Transverse colon (tissue), 3 donors: ENCODE results near the gene DMD.

Experiments used
- CTCF ChIP-seq, 5 experiments: fragments of 200-600 bp in 3 of 5; fragments of 450-650 bp in 2 of 5; sonication (generic) in 3 of 5; IDR thresholded peaks; 1 replicate in 2 of 5; 2 replicates in 3 of 5; pipeline ENCODE4 v1.5.1; 2016 to 2017; ENCODE audit warnings: antibody characterized with exemption in 5 of 5, inconsistent platforms in 3 of 5, mild to moderate bottlenecking in 2 of 5, moderate library complexity in 1 of 5
- EP300 ChIP-seq: sonication (generic); formaldehyde crosslinking; IDR thresholded peaks from one replicate; pipeline ENCODE4 v1.6.1; 2017; ENCODE audit warnings: antibody characterized with exemption, low read depth
- POLR2A ChIP-seq: fragments of 450-650 bp; IDR thresholded peaks from one replicate; pipeline ENCODE4 v1.6.1; 2016; ENCODE audit warnings: antibody characterized with exemption, mild to moderate bottlenecking, moderate library complexity

DNA sequence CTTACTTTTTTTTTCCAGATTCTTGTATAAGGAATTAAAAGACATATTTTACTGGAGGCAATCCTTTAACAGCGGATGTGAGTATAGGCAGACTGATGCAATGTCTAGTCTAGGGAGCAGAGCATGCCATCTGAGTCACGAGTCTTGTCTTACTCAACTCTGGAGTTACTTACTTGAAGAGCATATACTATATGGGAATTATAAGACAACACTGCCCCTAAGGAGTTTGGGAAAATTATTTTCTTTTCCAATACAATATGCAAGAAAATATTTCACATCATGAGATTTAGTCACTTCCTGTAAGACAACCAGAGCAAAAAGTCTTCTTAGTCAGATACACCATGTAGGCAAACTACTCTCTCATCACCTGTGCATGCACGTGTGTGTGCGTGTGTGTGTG, 1602.2 kb downstream of the DMD start:
- TF ChIP-seq POLR2A = no peak
- TF ChIP-seq CTCF (IDR thresholded peaks at IDR 0.05) = no peak
- TF ChIP-seq EP300 = no peak
